Activated T-helper 17 cell treated with anti-CD3 and anti-CD28 coated beads, Interleukin-2, amount 50 U/mL, for 72 hours (primary cell): ENCODE results near the gene INTS1. TPM values are rescaled to one million over a fixed set of nuclear protein-coding genes. Genes with fewer than 3 reads are reported as not detected.
A peak's percentile ranks its signal among the peaks of the same experiment; 100 is the strongest.

Experiments
- ATAC-seq: fragments of 150-1000 bp; cut with Tn5 transposase; replicated peaks from 2 replicates; pipeline ENCODE4 v1.10.0; 2021; ENCODE audit warnings: mild to moderate bottlenecking, moderate library complexity
- H3K27ac Mint-ChIP-seq: one replicate; pipeline ENCODE4 v1.8.0; 2022; ENCODE audit warnings: mixed read lengths
- H3K27me3 Mint-ChIP-seq: one replicate; pipeline ENCODE4 v1.8.0; 2022; ENCODE audit warnings: mixed read lengths
- H3K36me3 Mint-ChIP-seq: one replicate; pipeline ENCODE4 v1.8.0; 2022; ENCODE audit warnings: low read depth, mild to moderate bottlenecking, mixed read lengths
- H3K4me1 Mint-ChIP-seq: one replicate; pipeline ENCODE4 v1.8.0; 2022; ENCODE audit warnings: mixed read lengths
- H3K4me3 Mint-ChIP-seq: one replicate; pipeline ENCODE4 v1.8.0; 2022; ENCODE audit warnings: mild to moderate bottlenecking, mixed read lengths
- H3K9me3 Mint-ChIP-seq: one replicate; pipeline ENCODE4 v1.8.0; 2022; ENCODE audit warnings: mixed read lengths
- total RNA-seq, 2 donors: library from RNA; stranded (reverse); gene quantifications; one replicate each; pipeline ENCODE4 v1.2.3, GENCODE V29; 2022

The INTS1 gene
- total RNA-seq, 2 donors from 2014 or later = 116 to 147 TPM

DNA sequence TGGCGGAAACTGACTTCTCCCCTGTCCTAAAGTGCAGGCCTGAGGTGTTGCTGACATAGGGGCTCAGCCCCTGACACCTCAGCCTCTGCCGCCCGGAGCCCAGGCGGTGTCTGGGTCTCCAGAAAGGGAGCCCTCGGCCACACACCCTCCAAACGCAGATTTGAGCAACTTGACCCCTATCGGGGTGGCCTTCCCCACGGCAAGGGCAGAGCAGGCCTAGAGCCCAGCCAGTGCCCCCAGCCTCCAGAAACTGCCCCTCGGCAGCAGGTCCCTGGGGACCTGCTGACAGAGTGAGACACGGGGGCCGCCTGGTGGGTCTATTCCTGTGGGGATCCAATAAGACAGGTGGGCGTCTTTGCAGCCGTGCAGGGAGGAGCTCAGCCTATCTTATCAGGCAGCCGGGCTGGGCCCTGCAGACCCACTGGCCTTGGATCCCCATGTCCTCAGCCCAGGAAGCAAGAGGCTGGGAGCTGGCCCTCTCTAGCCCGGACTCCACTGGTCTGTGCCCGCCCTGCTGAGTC lies 40.8 kb upstream of the INTS1 start:
- no peak for ATAC-seq
- Mint-ChIP-seq H3K36me3 (peaks cover 26% of the 10 kb centered on the region), H3K27ac (no peak overlapping the region), H3K9me3 (no peaks in the 10 kb centered on the region), H3K4me1 (no peaks in the 10 kb centered on the region), H3K27me3 (no peaks in the 10 kb centered on the region), H3K4me3 (no peak overlapping the region)

DNA sequence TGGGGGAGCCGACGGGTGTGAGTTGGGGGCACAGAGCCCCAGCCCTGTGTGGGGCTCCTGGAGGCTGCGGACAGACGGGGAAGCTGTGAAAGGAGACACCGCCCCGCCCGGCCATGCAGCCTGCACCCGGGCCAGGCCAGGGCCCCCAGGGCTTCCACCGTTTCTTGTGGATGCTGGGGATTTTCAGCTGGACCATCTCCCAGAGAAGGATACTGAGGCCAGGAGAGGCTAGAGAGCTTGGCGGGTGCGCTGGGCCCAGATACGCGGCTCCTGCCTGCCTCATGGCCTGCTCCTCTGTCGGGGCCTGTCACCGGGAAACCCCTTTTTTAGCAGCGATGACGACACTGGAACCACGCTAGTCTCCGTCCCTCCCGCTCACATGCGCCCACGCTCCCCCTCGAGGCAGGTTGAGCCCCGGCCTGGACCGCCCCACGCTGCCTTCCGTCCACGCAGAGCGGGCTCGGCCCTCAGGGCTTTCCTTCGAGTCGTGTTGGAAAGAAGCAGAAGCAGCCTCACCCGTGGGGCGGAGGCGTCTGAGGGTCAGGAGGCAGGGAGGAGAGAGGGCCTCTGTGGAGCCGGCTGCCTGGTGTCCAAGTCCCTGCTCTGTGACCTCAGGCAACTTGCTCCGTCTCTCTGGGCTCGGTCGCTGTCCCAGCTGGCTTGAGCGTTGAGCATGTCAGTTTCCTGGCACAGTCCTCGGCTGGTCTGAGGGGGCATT lies 40.1 kb upstream of the INTS1 start:
- peaks cover 26% of the 10 kb centered on the region for H3K36me3 Mint-ChIP-seq
- peak; percentile 28 for ATAC-seq
- H3K9me3 Mint-ChIP-seq = no peaks in the 10 kb centered on the region
- H3K4me1 Mint-ChIP-seq = no peaks in the 10 kb centered on the region
- no peaks in the 10 kb centered on the region for H3K27me3 Mint-ChIP-seq
- no peak overlapping the region for H3K27ac Mint-ChIP-seq
- H3K4me3 Mint-ChIP-seq = no peak overlapping the region

DNA sequence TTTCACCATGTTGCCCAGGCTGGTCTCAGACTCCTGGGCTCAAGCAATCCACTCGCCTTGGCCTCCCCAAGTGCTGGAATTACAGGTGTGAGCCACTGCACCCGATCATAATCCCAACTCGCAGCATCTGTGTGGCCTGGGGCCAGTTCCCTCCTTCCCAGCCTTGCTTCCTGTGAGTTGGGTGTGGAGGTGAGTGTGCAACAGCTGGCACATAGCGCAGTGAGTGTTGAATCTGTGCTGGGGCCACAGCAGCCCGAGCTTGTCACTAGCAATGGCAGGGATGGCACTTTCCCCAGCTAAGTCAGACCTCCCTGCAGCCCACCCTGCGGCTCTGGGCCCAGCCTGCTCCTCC lies 39.6 kb upstream of the INTS1 start:
- Mint-ChIP-seq H3K4me3 (no peak overlapping the region), H3K9me3 (no peaks in the 10 kb centered on the region), H3K27ac (no peak overlapping the region), H3K27me3 (no peaks in the 10 kb centered on the region), H3K36me3 (peaks cover 26% of the 10 kb centered on the region), H3K4me1 (no peaks in the 10 kb centered on the region)
- no peak for ATAC-seq

DNA sequence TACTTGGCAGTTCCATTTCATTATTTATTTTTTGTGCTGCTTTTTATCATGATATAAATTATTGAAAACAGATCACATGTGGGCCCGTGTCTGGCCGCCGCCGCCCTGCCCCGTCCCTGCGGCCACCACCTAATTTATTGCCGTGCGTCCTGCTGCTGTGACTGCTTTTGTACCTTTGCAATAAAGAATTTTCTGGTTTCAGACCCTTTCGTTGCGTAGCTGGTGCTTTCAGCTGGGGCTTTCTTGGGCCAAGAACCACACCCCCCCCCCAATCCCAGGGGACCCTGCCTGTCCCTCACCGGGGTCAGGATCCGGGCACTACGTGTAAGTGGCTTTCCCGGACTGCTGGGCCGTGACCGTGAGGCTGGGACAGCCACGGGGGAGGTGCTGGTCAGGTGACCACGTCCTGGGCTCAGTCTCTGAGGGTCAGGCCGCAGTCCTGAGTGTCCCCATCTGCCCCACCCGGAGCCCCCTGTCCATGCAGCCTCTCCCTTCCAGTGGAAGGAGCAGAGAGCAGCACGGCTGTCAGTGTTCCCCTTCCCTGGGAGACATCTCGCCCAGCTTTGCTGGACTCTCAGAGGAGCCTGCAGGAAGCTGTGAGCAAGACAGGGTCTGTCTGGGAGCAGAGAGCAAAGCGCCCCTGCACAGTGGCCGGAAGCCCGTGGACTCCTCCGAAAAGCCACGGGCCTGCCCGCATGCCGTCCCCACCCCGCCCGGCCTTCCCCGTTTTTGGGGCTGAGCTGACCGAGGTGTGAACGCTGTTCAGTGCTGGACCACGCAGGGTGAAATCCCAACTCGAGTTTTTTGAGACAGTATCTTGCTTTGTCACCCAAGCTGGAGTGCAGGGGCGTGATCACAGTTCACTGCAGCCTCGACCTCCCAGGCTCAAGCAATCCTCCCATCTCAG lies 38.9 kb upstream of the INTS1 start:
- Mint-ChIP-seq H3K27ac (no peak overlapping the region), H3K9me3 (no peaks in the 10 kb centered on the region), H3K4me1 (no peaks in the 10 kb centered on the region), H3K27me3 (no peaks in the 10 kb centered on the region), H3K4me3 (no peak overlapping the region), H3K36me3 (peaks cover 26% of the 10 kb centered on the region)
- no peak for ATAC-seq

DNA sequence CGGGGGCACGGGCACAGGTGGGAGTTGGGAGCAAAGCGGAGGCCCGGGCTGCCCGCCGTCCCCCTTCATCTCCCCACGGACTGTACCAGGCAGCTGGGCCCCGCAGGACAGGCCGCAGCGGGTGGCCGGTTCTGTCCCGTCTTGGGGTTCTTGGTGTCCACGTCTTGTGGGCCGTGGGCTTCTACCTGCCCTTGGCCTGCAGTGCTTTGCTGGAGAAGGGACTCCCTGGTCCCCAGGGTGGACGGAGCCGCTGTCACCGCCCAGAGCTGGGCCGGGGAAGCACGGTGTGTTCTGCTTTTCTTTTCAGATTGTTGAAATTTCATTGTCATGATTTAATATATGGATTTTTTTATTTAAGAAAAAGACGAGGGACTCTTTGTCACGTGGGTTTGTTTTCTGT lies 38.1 kb upstream of the INTS1 start:
- Mint-ChIP-seq H3K4me1 (no peaks in the 10 kb centered on the region), H3K36me3 (peaks cover 26% of the 10 kb centered on the region), H3K27me3 (no peaks in the 10 kb centered on the region), H3K9me3 (no peaks in the 10 kb centered on the region), H3K27ac (no peak overlapping the region), H3K4me3 (no peak overlapping the region)
- no peak for ATAC-seq

DNA sequence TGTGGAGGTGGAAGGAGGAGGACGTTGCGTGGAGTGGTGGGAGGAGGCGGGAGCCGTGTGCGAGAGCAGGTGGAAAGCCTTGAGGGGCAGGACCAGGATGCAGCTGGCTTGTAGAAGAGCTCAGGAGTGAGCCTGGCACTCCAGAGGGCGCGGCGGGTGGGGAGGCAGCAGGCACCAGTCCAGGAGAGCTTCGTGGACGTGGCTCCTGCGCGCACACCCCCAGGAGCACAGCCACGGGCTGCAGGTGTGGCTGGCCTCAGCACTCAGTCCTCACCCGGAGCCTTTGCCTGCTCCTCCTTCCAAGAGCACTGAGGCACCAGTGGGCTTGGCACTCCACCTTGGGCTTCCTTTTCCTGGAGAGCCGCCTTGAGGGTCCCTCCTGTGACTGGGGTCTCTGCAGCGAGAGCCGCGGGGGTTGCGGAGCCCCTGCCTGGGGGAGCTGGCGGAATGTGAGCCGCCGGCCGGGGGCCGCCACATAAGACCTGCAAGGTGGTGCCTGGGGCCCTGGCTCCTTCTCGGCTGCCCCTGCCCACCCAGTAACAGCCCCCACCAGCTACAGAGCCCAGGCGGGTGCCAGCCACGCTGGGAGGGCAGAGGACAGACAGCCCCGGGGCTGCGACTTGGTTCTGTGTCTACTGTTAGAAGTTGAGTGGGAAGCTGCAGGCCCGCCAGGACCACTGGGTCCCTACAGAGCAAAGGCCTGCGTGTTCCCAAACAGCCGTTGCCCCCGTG lies 37.4 kb upstream of the INTS1 start:
- Mint-ChIP-seq H3K9me3 (no peaks in the 10 kb centered on the region), H3K27ac (no peak overlapping the region), H3K27me3 (no peaks in the 10 kb centered on the region), H3K4me3 (no peak overlapping the region), H3K4me1 (no peaks in the 10 kb centered on the region), H3K36me3 (peaks cover 29% of the 10 kb centered on the region)
- no peak for ATAC-seq

DNA sequence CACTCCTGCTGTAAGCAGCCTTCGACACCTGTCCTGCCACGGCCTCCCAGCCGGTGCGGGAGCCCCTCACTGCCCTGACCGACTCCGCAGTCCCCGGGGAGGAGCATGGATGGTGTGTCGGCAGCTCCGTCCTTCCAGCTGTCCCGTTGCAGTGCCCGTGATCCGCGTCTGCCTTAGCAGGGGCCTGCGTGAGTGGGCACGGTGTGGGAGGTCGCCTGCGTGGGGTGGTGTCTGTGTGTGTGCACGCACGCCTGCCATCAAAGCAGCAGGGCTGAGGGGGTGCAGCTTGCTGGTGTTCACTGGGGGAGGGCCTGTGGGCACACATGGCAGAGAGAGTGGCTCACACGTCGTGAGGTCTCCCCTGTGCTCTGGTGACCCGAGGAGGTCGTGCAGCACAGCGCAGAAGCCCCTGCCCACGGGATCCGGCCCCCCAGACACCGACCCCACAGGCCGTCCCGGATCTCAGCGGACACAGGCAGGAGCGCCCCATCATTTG lies 36.6 kb upstream of the INTS1 start:
- H3K36me3 Mint-ChIP-seq = peaks cover 34% of the 10 kb centered on the region
- no peak overlapping the region for H3K4me3 Mint-ChIP-seq
- no peaks in the 10 kb centered on the region for H3K9me3 Mint-ChIP-seq
- H3K27ac Mint-ChIP-seq = no peak overlapping the region
- H3K27me3 Mint-ChIP-seq = no peaks in the 10 kb centered on the region
- H3K4me1 Mint-ChIP-seq = no peaks in the 10 kb centered on the region
- ATAC-seq = no peak

DNA sequence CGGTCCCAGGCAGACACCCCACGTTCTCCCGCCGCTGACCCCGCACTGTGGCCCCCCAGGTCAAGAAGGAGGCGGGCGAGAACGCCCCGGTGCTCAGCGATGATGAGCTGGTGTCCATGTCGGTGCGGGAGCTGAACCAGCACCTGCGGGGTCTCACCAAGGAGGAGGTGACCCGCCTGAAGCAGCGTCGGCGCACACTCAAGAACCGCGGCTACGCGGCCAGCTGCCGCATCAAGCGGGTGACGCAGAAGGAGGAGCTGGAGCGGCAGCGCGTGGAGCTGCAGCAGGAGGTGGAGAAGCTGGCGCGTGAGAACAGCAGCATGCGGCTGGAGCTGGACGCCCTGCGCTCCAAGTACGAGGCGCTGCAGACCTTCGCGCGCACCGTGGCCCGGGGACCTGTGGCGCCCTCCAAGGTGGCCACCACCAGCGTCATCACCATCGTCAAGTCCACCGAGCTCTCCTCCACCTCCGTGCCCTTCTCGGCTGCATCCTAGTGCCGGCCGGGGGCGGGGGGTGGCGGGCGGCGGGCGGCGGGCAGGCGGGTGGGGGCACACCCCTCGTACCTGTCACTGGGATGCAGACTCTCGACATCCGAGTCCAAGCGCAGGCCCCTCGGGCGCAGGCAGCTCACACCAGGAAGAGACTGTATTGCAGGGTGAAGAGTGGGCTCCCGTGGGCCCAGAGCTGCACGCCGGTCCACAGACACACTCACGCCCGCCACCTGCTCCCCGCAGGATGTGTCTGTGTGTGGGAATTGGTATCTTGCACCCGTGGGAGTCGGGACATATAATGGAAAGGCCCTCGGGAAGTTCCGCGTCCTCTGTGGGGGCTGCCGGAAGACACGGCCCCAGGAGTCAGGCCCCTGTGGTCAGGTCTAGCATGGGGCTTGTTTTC lies 35.9 kb upstream of the INTS1 start:
- Mint-ChIP-seq H3K27me3 (no peaks in the 10 kb centered on the region), H3K27ac (no peak overlapping the region), H3K4me1 (no peaks in the 10 kb centered on the region)

DNA sequence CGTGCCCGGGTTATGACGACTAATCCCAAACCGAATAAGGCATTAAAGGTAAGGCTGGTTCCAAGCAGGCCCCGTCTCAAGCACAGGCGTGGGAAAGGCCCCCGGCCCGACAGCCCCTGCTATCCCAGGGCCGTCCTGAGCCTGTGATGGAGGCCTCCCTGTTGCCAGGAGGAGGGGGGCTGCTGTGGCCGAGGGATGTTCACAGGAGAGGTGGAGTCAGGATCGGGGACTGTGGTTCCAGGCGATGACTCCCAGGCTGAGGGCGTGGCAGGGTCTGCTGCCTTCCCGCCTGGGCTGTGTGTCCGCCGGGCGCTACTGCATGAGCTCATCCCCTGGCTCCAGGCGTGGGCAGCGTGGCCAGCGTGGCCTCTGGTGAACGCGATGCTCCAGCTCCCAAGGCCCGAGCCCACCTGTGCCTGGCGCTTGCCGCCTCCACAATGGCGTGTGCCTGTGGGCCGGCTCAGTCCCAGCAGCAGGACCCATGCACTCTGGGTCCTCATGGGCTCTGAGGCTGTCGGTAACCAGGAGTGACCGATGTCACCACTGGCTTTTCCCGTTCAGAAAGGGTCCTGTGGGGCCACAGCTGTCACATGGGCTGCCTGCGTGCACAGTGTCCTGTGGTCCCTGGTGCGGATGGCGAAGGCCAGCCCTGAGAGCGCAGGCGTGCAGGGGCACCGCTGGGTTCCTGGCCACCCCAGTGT lies 35.1 kb upstream of the INTS1 start:
- no peak for ATAC-seq
- Mint-ChIP-seq H3K36me3 (peaks cover 41% of the 10 kb centered on the region), H3K4me1 (no peaks in the 10 kb centered on the region), H3K9me3 (no peaks in the 10 kb centered on the region), H3K27ac (no peak overlapping the region), H3K4me3 (no peak overlapping the region), H3K27me3 (no peaks in the 10 kb centered on the region)

More for the DNA sequence above, 35.9 kb upstream of the INTS1 start:
- Mint-ChIP-seq H3K36me3 (peaks cover 34% of the 10 kb centered on the region), H3K4me3 (no peak overlapping the region), H3K9me3 (no peaks in the 10 kb centered on the region)
- ATAC-seq = no peak

DNA sequence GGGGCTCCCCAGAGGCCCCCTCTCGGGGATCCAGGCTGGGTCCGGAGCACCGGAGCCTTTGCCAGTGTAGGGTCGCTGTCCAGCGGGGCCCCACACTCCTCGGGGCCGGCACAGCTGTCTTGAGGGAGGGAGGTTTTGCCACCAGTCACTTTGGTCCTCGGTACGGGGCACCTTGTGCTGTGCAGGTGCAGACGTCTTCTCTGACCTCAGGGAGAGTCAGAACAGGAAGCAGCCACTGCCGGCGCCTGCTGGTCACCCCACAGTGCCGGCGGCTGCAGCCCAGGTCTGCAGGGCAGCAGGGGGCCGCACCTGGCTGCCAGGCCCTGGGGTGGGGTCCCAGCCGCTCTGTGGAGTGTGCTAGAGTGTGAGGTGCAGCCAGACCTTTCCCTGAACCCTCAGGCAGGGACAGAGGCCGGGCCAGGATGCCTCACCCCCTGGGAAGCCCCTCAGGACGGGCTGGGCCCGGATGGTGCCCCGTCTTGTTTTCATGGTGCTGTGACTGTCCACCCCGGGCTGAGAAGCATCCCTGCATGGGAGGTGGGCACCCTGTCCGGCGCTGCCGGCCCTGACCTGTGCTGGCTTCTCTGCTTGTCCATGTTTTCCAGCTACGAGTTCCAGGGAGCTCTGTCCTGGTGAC lies 34.5 kb upstream of the INTS1 start:
- no peak overlapping the region for H3K4me3 Mint-ChIP-seq
- H3K27ac Mint-ChIP-seq = no peak overlapping the region
- ATAC-seq = no peak
- peaks cover 43% of the 10 kb centered on the region for H3K36me3 Mint-ChIP-seq
- H3K4me1 Mint-ChIP-seq = peaks cover 4% of the 10 kb centered on the region
- H3K27me3 Mint-ChIP-seq = no peaks in the 10 kb centered on the region
- no peaks in the 10 kb centered on the region for H3K9me3 Mint-ChIP-seq

DNA sequence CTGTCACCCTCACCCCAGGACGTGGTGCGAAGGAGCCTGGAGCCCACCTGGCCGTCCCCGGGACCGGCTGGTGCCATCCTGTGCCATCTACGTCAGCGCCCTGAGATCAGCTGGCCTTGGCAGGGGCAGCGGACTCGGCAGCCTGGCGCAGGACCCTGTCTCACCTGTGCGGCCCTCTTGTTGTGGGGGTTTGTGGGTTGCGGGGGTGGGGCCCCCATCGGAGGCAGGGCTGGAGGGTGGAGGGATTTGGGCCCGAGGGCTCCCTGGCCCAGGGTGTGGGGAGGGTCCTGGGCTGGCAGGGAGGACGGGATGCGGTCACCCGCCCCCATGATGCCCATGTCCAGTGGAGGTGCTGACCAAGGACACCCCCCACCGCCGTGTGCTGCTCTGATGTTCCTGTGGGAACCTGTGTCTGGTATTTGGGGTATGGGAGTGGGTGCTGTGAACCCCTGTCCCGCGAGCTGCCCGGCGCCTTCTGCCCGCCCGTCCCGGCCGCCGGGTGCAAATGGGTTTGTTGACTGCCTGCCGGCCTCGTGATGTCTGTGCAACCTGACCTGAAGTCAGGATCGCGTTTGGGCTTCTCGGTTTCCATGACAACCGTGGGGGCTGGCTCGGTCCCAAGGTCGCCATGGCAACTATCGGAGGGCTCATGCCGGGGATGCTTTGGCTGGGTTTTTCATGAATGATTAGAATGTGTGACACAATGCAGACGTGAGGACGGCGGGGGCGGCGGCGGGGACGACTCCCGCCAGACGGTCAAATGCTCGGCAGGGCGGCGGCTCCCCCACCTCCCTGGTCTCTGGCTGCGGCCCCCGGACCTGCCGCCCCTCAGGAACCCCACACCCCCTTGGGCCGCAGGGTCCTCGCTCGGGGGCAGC lies 33.6 kb upstream of the INTS1 start:
- Mint-ChIP-seq H3K4me1 (peaks cover 12% of the 10 kb centered on the region), H3K27me3 (no peaks in the 10 kb centered on the region), H3K9me3 (no peaks in the 10 kb centered on the region), H3K36me3 (peaks cover 49% of the 10 kb centered on the region), H3K4me3 (no peak overlapping the region), H3K27ac (no peak overlapping the region)
- no peak for ATAC-seq
